ENCODE data around the gene SERPINI1.

- TF ChIP-seq YY1 (IDR thresholded peaks at IDR 0.05; ENCODE audit: insufficient read depth, insufficient read length) (no peak), ZNF274 (IDR thresholded peaks at IDR 0.05; ENCODE audit: low read depth, low read length) (no peak), SUZ12 (IDR thresholded peaks at IDR 0.05; ENCODE audit: extremely low read depth, insufficient read depth, insufficient read length) (no peak)
Observed at GRCh38 chr3:167691366-167691765, 44.2 kb upstream of the SERPINI1 start.
